ENCODE results near the gene CAB39.
A peak's percentile ranks its signal among the peaks of the same experiment; 100 is the strongest.

CAB39 gene

DNA sequence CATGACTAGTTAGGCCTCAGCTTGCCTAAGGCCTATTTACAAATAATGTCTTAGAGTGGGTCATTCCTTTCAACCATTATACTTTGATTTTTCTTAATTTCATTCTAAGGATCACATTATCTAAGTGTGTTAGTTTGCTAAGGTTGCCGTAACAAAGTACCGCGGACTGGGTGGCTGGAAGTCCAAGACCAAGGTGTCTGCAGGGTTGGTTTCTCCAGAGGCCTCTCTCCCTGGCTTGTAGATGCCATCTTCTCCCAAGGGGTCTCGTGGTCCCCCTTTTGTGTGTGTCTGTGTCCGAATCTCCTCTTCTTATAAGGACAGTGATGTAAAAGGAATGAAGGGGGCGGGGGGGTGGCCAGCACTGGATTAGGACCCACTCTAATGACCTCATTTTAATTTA lies 133.7 kb downstream of the CAB39 start:
- DNase-seq (no peak), ATAC-seq (no peak)
- Mint-ChIP-seq H3K4me1 (peaks cover 16% of the 10 kb centered on the region), H3K9me3 (no peaks in the 10 kb centered on the region), H3K27ac (no peak overlapping the region), H3K4me3 (no peak overlapping the region), H3K27me3 (peaks cover 55% of the 10 kb centered on the region)

DNA sequence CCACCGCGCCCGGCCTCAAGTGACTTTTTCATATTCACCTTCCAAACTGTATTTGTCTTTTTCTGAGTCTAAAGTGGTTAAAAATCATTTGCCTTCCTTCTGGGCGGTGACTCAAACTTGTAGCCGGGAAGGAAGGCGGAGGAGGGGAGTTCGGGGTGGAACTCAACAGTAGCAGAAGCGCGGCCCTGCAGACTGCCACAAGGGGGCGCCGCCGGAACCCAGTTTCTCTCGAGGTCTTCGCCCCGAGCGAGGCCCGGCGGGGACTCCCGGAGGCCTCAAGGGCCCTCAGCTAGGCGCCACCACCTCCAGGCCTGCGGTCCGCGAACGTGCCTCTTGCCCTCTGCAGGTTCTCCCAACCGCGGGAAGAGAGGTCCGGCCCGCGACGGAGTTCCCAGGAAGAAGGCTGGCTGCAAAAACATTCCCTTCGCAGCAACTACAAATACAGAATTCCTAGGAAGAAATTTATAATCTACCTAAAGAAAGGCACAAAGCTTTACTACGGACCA lies 135.3 kb downstream of the CAB39 start:
- DNase-seq = peak; percentile 90 to 92
- peaks cover 52% of the 10 kb centered on the region for H3K27me3 Mint-ChIP-seq
- H3K9me3 Mint-ChIP-seq = no peaks in the 10 kb centered on the region
- H3K4me1 Mint-ChIP-seq = peaks cover 16% of the 10 kb centered on the region
- H3K27ac Mint-ChIP-seq = peak overlapping the region in 1 of 2 donors; percentile 61
- peak overlapping the region in 1 of 2 donors; percentile 46 for H3K4me3 Mint-ChIP-seq
- ATAC-seq = peak; percentile 96

DNA sequence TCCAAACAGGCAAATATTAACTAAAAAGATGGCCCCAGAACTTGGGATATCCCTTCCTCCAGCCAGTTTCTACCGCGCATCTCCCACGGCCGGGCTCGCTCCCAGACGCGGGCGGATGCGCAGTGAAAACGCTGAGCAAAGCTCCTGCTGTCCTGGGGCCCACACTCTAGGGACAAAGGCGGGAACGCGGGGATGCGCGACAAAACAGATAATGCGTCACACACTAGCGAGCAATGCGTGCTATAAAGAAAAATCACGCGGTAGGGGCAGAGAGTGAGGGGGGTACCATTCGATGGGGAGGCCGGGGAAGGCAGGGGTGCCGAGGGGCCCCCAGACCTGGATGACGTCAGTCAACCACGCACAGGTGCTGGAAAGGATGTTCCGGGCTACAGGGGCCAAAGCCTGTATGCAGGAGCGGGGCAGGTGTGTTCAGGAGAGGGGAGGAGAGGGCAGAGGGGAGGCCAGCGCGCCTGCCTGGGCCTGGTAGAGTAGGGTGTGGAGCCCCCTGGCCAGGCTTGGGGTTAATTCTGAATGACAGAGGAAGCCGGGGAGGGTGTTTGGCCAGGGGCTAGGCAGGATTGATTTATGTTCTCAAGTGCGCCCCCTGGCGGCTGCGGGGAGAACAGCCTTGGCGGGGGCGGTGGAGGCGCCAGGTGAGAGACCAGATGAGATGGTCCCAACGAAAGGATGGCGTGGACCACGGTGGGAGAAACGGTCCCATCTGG lies 137.2 kb downstream of the CAB39 start:
- Mint-ChIP-seq H3K27me3 (peaks cover 61% of the 10 kb centered on the region), H3K27ac (no peak overlapping the region), H3K4me1 (peaks cover 16% of the 10 kb centered on the region), H3K9me3 (no peaks in the 10 kb centered on the region), H3K4me3 (no peak overlapping the region)
- ATAC-seq (peak; percentile 48), DNase-seq (peak; percentile 74 to 77)

DNA sequence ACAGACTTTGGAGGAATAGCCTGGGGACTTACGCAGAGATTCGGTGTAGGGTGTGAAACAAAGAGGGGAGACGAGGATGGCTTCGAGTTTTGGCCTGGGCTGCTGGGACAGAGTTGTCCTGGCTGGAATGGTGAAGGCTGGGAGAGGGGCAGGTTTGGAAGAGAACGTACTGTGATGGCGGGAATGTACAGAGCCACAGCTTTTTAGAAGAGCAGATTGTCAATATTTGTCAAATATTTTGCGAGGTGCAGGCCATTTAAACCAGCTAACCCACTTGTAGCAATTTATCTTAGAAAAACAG lies 137.7 kb downstream of the CAB39 start:
- Mint-ChIP-seq H3K4me1 (peaks cover 16% of the 10 kb centered on the region), H3K4me3 (no peak overlapping the region), H3K27me3 (peaks cover 59% of the 10 kb centered on the region), H3K27ac (no peak overlapping the region), H3K9me3 (no peaks in the 10 kb centered on the region)
- ATAC-seq = no peak
- no peak for DNase-seq

DNA sequence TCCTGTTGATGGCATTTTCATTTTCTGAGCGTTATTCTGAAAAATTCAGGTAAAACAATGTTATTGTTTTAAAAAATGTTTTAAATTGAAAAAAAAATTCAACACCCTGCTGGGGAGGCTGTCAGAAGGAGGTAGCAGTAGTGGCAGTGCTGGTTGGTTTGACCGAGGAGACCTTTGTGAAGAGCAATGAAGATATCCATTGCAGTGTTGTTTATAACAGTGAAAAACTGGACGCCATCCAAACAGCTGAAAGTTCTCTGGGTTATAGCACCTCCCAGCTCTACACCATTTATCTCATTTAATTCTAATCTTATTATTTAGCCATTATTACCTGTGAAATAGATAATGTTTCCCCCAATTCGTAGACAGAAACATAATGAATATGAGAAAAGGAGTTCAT lies 139.5 kb downstream of the CAB39 start:
- Mint-ChIP-seq H3K9me3 (no peaks in the 10 kb centered on the region), H3K27me3 (peaks cover 67% of the 10 kb centered on the region), H3K27ac (no peak overlapping the region), H3K4me3 (no peak overlapping the region), H3K4me1 (peaks cover 16% of the 10 kb centered on the region)
- ATAC-seq (no peak), DNase-seq (no peak)

DNA sequence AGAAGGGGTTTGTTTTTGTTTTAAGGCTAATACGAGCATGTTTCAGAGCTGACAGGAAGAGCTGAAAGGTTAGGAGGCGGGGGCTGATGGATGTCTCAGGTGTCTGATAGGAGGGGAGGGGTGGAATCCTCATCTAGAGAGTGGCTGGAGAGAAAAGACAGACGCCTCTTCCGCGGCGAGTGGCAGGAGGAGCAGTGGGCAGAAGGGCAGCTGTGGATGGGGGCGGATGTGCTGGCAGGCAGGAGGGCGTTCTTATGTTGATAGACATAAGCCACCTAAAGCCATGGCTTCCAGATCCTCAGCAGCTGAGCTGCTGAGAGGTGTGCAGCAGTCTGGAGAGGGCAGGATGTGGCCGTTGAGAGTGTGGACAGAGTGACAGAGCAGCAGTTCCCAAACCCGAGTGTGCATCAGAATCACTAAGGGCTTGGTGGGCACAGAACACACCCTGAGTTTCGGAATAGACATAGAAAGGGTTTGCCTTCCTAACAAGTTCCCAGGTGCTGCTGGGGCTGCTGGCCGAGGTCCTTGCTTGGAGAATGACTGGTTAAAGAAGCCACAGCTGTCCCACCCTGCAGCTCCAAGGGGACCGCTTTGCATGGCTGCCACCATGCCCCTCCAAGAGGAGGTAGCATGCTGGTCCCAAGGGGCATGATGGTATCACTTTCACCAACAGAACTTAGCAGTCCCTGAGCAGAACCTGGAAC lies 149.1 kb downstream of the CAB39 start:
- DNase-seq (no peak), ATAC-seq (peak; percentile 28)
- Mint-ChIP-seq H3K27ac (peak overlapping the region; percentile 1 to 5), H3K4me3 (peak overlapping the region; percentile 2 to 54), H3K27me3 (peaks cover 21% of the 10 kb centered on the region), H3K9me3 (no peaks in the 10 kb centered on the region), H3K4me1 (peaks cover 50% of the 10 kb centered on the region)

DNA sequence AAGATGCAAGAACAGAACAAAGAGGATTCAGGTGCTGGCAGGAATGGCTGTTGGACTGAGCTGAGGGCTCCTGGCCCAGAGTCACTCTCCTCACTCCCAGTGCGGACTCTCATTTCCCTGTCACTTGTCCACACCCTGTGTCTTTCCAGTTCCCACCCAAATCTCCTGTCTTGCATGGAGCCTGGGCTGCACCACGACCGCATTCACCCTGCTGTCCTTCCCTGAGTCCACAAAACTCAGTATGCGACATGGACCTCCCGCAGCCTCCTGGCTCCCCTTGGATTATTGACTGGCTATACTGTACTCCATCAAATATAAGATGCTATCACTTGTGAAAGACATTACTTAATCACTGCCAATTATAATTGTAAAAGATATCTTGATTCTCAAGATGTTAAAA lies 149.7 kb downstream of the CAB39 start:
- Mint-ChIP-seq H3K4me1 (peaks cover 55% of the 10 kb centered on the region), H3K27me3 (peaks cover 17% of the 10 kb centered on the region), H3K27ac (no peak overlapping the region), H3K4me3 (no peak overlapping the region), H3K9me3 (no peaks in the 10 kb centered on the region)
- ATAC-seq (no peak), DNase-seq (no peak)

DNA sequence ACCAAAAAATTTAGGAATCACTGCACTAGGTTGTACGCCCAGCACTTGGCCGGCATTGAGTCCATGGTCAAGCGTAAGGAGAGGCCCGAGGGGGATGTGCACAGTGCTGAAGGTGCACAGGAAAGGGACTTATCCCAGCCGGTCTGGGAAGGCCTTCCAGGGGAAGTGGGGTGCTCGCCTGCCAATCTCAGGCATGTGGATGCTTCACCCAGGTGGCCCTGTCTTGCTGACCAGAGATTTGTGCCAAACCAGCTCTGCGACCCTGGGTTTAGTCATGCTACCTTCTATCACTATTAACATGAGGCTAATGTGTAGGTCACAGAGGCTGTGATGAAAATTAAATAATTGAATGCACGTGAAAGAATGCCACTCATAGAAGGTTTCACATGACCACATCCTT lies 150.4 kb downstream of the CAB39 start:
- ATAC-seq (no peak), DNase-seq (no peak)
- H3K27ac Mint-ChIP-seq = no peak overlapping the region
- no peak overlapping the region for H3K4me3 Mint-ChIP-seq
- H3K9me3 Mint-ChIP-seq = no peaks in the 10 kb centered on the region
- H3K4me1 Mint-ChIP-seq = peaks cover 63% of the 10 kb centered on the region
- H3K27me3 Mint-ChIP-seq = peaks cover 9% of the 10 kb centered on the region

DNA sequence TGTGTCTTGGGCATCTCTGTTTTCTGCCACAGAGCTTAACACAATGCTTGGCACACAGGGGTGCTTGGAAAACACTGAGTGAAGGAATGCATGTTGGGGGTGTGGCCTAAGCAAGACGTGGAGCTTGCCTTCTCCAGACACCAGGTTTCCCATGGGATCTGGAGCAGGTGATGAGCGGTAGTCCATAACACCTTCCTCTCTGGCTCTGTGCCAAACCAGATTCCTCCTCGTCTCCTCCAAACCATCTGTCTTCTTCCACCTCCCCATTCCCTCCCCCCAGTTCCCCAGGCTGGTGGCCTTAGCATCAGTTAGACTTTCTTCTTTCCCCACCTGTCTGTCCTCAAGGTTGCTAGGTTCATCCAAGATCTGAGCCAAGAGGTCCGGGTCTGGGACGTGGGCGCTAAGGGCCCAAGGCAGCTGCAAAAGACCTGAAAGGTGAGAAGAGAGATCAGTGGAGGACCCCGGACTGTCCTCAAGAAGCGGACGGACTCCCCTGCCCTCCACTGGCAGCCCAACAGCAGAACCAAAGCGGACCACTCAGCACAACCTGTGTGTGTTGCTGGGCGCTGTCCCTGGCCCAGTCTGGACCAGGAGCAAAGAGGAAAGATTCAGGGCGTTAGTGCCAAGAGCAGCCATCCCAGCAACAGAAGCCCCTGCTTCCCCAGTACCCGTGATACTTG lies 150.9 kb downstream of the CAB39 start:
- no peak for DNase-seq
- Mint-ChIP-seq H3K27me3 (peaks cover 6% of the 10 kb centered on the region), H3K4me1 (peaks cover 68% of the 10 kb centered on the region), H3K4me3 (peak overlapping the region; percentile 88 to 89), H3K27ac (no peak overlapping the region), H3K9me3 (no peaks in the 10 kb centered on the region)
- no peak for ATAC-seq

DNA sequence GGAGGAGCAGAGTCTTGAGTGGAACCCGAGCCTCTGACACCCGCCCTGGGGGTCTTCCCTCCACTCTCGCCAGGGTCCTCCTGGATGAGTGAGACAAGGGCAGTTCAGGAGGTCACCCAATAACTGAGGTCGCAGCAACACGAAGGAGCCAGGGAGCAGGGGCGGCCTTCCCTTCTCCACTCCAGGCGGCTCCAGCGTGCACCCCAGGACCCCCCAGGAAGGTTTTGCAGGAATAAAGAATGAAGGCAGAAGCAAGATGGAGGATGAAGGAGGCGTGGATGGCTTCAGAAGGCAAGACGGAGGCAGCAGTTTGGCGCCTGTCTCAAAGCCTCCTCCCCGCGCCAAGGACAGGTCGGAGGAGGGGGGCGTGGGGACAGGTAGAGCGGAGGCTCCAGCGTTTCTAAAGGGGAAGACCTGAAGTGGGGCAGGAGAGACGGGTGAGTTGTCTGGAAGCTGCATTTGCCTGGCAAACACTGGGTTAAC lies 151.5 kb downstream of the CAB39 start:
- Mint-ChIP-seq H3K27me3 (peaks cover 6% of the 10 kb centered on the region), H3K4me3 (peak overlapping the region; percentile 88 to 89), H3K9me3 (no peaks in the 10 kb centered on the region), H3K27ac (peak overlapping the region in 1 of 2 donors; percentile 64), H3K4me1 (peaks cover 73% of the 10 kb centered on the region)
- DNase-seq (no peak), ATAC-seq (no peak)

DNA sequence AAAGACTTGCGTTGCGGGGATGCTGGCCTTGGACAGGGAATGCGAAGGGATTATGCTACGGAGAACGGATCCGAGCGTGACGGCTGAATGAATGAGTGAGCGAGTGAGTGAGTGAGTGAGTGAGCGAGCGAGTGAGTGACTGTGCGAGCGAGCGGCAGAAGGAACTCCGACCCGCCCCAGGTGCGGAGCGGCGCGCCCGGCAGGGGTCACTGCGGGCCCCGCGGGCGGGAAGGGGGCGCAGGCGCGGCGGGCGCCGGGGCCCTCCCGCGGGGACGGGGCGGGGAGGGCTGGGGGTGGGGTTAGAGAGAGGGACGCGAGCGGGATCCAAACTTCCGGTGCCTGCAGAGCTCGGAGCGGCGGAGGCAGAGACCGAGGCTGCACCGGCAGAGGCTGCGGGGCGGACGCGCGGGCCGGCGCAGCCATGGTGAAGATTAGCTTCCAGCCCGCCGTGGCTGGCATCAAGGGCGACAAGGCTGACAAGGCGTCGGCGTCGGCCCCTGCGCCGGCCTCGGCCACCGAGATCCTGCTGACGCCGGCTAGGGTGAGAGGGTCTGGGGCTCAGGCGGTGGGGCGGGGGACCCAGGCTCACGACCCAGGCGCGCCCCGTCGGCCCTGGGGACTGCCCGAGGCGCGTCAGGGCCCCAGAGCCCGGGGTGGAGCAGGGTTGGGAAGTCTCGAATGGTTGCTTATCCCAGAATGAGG lies 152.1 kb downstream of the CAB39 start, which contains the start of gene ITM2C:
Gene ITM2C (plus strand): TSS at position 338 of the 702 bp plus-strand sequence. CDS start 84 bp downstream, at position 422.
- DNase-seq (peak; percentile 76 to 82), ATAC-seq (peak; percentile 83)
- H3K27me3 Mint-ChIP-seq = peaks cover 6% of the 10 kb centered on the region
- H3K4me3 Mint-ChIP-seq = peak within 1 kb of the TSS; percentile 88 to 89
- H3K27ac Mint-ChIP-seq = peak within 1 kb of the TSS; percentile 86 to 88
- no peaks in the 10 kb centered on the region for H3K9me3 Mint-ChIP-seq
- H3K4me1 Mint-ChIP-seq = peaks cover 79% of the 10 kb centered on the region

DNA sequence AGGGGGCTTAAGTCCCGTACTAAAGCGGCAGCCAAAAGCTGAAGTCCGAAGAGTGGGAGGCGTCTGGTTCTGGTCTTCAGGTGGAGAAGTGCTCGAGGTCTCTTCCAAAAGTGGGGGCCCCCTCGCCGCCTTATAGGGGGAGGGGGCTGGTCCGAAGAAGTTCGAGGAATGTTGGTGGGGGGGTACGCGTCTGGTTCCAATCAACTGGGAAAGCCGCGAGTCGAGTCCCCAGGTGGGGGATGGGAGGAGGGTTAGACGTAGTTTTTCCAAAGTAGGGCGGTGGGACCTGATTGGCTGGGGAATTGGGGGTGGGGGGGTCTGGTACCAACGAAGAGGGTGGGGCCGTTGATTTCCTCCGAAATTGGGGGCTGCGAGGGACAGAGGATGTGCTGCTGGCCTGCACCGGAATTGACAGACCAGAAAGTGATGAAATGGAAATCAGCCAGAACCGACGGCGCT lies 152.7 kb downstream of the CAB39 start:
- Mint-ChIP-seq H3K27ac (peak overlapping the region; percentile 86 to 88), H3K27me3 (peaks cover 6% of the 10 kb centered on the region)

DNA sequence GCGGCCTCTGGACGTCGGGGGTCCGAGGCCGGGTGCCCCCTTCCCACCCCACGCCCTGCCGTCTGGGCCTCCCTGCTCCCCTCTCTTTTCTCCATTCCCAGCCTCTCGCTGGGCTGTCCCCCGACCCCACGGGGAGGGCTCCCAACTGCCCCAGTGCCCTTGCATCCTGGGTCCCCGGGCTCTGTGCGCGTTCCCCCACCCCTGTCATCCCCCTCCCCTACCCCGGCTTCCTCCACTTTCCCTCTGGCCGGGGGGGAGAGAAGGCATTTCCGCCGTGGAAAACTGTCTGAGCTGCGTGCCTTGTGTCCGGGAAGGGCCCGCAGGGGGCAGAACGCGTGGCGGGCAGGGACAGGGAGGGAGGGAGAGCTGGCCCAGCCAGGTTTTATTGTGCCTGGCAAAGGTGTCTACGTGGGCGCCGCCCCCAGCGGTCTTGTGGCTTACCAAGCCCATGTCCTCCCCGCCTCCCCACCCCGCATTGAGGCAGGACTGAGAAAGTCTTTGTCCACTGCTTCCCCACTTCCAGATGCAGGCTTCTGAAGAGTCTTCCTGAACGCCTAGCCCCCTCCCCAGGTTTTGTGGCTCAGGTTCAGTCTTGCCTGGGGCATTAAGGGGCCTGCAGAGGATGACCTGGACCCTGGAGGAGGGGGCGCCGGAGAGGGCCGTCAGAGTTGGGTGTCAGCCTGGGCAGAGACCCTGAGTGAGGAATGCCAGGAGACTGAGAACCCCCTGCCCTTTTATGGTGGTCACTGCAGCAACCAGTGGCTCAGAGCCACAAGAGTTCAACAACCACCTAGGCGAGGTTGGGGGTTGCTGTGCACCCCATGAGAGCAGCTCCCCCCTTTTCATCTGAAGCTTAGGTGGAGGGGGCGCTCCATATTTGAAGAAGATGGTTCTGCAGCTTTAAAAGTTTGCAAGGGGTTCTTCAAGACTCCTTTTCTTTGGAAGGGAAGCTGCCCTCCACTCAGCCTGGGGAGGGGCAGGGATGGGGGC lies 153.4 kb downstream of the CAB39 start:
- Mint-ChIP-seq H3K27me3 (peaks cover 6% of the 10 kb centered on the region), H3K27ac (peak overlapping the region; percentile 86 to 89), H3K4me1 (peaks cover 88% of the 10 kb centered on the region), H3K4me3 (peak overlapping the region; percentile 88 to 89), H3K9me3 (no peaks in the 10 kb centered on the region)
- DNase-seq (peak; percentile 47 to 48), ATAC-seq (peak; percentile 25)

More for the DNA sequence above, 152.7 kb downstream of the CAB39 start:
- peak overlapping the region; percentile 88 to 89 for H3K4me3 Mint-ChIP-seq
- ATAC-seq = peak; percentile 8
- no peaks in the 10 kb centered on the region for H3K9me3 Mint-ChIP-seq
- H3K4me1 Mint-ChIP-seq = peaks cover 85% of the 10 kb centered on the region
- no peak for DNase-seq
